ENCODE results near the gene ERMP1.
A peak's percentile ranks its signal among the peaks of the same experiment; 100 is the strongest.

ERMP1 gene

DNA sequence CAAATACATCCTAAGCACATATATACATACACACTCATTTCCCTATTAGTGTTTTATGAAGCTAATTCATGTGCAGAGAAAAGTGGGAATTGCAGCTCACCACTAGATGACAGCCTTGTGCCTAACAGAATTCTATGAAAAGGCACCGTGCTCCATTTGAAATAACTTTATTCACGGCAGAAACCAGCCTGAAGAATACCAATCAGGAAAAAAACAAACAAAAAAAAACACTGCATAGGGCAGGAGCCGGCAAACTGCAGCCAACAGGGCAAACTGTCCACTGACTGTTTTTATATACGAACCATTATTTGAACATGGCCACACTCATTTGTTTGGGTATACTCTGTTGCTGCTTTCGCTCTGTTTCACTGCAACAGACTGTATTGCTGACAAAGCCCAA, 33.6 kb downstream of the ERMP1 start:
- Mint-ChIP-seq H3K9me3 (no peaks in the 10 kb centered on the region), H3K27me3 (ENCODE audit: low read depth, poor library complexity) (no peaks in the 10 kb centered on the region), H3K4me1 (no peaks in the 10 kb centered on the region), H3K36me3 (ENCODE audit: low read depth) (peaks cover 25% of the 10 kb centered on the region), H3K27ac (no peak overlapping the region), H3K4me3 (no peak overlapping the region)
- DNase-seq = no peak
- peak; percentile 39 for TF ChIP-seq CTCF (IDR thresholded peaks at IDR 0.05)

GRCh38 chr9:5798581-5798980, 34.3 kb downstream of the ERMP1 start:
- H3K4me1 Mint-ChIP-seq = no peaks in the 10 kb centered on the region
- TF ChIP-seq CTCF (IDR thresholded peaks at IDR 0.05) = no peak
- H3K27me3 Mint-ChIP-seq (ENCODE audit: low read depth, poor library complexity) = no peaks in the 10 kb centered on the region
- no peak for DNase-seq
- H3K9me3 Mint-ChIP-seq = no peaks in the 10 kb centered on the region
- H3K36me3 Mint-ChIP-seq (ENCODE audit: low read depth) = peaks cover 25% of the 10 kb centered on the region
- H3K4me3 Mint-ChIP-seq = no peak overlapping the region
- H3K27ac Mint-ChIP-seq = no peak overlapping the region

- Mint-ChIP-seq H3K4me1 (no peaks in the 10 kb centered on the region), H3K9me3 (no peaks in the 10 kb centered on the region), H3K4me3 (no peak overlapping the region), H3K36me3 (ENCODE audit: low read depth) (peaks cover 32% of the 10 kb centered on the region), H3K27me3 (ENCODE audit: low read depth, poor library complexity) (no peaks in the 10 kb centered on the region), H3K27ac (no peak overlapping the region)
- TF ChIP-seq CTCF (IDR thresholded peaks at IDR 0.05) = no peak
- DNase-seq = no peak
These were observed 36.6 kb downstream of the ERMP1 start for GRCh38 chr9:5796298-5796697.

DNA sequence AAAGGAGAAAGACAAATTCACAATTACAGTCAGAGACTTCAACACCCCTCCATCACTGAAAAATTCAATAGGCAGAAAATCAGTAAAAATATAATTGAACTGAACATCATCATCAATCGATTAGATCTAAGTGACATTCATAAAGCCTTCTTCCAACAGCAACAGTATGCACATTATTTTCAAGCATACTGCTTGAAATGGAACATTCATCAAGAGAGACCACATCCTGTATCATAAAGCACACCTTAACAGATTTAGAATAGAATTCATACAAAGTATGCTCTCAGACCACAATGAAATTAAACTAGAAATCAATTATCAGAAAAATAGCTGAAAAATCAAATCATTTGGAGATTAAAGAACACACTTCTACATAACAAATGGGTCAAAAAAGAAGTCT, 39.1 kb downstream of the ERMP1 start:
- Mint-ChIP-seq H3K36me3 (ENCODE audit: low read depth) (peaks cover 43% of the 10 kb centered on the region), H3K27me3 (ENCODE audit: low read depth, poor library complexity) (no peaks in the 10 kb centered on the region), H3K9me3 (no peaks in the 10 kb centered on the region), H3K27ac (no peak overlapping the region), H3K4me3 (no peak overlapping the region), H3K4me1 (no peaks in the 10 kb centered on the region)
- no peak for TF ChIP-seq CTCF (IDR thresholded peaks at IDR 0.05)
- no peak for DNase-seq

DNA sequence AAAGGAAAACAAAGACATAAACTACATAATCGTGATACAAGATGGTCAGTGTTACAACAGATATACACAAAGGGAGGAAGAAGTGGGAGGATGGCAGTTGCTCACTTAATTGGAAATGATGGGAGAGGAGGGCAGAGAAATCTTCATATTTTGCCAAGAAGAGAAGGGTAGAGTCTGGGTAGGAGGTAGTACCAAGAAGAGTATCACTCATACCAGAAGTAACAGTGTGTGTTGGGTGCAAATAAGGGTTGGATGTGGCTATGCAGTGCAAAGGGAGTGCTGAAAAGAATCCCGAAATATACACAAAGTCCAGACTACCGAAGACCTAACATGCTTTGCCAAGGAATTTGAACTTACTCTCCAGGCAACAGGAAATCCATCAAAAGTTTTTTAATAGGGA, 41.0 kb downstream of the ERMP1 start:
- Mint-ChIP-seq H3K27me3 (ENCODE audit: low read depth, poor library complexity) (no peaks in the 10 kb centered on the region), H3K36me3 (ENCODE audit: low read depth) (peaks cover 44% of the 10 kb centered on the region), H3K4me1 (no peaks in the 10 kb centered on the region), H3K9me3 (no peaks in the 10 kb centered on the region), H3K4me3 (no peak overlapping the region), H3K27ac (no peak overlapping the region)
- no peak for TF ChIP-seq CTCF (IDR thresholded peaks at IDR 0.05)
- no peak for DNase-seq

DNA sequence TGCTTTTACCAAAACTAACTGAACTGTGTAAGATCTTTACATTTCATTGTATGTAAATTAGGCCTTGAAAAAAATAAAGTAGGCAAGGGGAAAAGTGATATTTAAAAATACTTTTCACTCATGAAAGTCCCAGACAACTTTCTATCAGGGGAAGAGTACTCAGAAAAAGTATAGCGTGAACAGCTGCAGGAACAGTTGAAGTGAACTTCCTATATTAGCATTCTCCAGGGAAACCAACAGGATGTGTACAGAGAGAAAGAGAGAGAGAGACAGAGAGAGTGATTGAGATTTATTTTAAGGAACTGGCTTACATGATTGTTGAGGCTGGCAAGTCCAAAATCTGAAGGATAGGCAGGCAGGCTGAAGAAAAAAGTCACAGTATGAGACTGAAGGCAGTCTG, 42.0 kb downstream of the ERMP1 start:
- Mint-ChIP-seq H3K36me3 (ENCODE audit: low read depth) (peaks cover 40% of the 10 kb centered on the region), H3K4me3 (no peak overlapping the region), H3K9me3 (no peaks in the 10 kb centered on the region), H3K27me3 (ENCODE audit: low read depth, poor library complexity) (no peaks in the 10 kb centered on the region), H3K4me1 (no peaks in the 10 kb centered on the region), H3K27ac (no peak overlapping the region)
- no peak for DNase-seq
- TF ChIP-seq CTCF (IDR thresholded peaks at IDR 0.05) = no peak

Data from nephron progenitor cell (in vitro differentiated cells).